PC-3 (cell line): Measurements from ENCODE around the gene RANBP1. TPM values are rescaled to one million over a fixed set of nuclear protein-coding genes. Genes with fewer than 3 reads are reported as not detected.

Experiments
- ATAC-seq: fragments of 200-7000 bp; cut with Tn5 transposase; 2 replicates; pipeline ENCODE4 v1.9.1; 2020; ENCODE audit warnings: mild to moderate bottlenecking, moderate library complexity
- BruUV-seq: library from RNA; stranded (reverse); fragments of 400-500 nt; replicated peaks from 2 replicates; lab custom pipeline; 2021; lab: Mats Ljungman, UMichigan
- CTCF ChIA-PET: fragments of 300-600 bp; sonication (Branson Sonifier 250); formaldehyde crosslinking; loops from one replicate; lab custom pipeline; 2022; ENCODE audit warnings: antibody characterized with exemption; lab: Charles Lee
- POLR2A ChIA-PET: fragments of 300-600 bp; sonication (Branson Sonifier 250); formaldehyde crosslinking; loops from one replicate; lab custom pipeline; 2022; ENCODE audit warnings: antibody characterized with exemption; ENCODE audit not compliant: unreplicated experiment; lab: Charles Lee
- DNase-seq: peaks from one replicate; pipeline ENCODE4 v3.0.0-alpha.2; 2015
- H2AFZ ChIP-seq: fragments of 300-600 bp; sonication (generic); 2 replicates; pipeline ENCODE4 v1.6.0; 2016; ENCODE audit warnings: antibody characterized with exemption, low read length
- H3F3A ChIP-seq: fragments of 300-600 bp; sonication (generic); one replicate; pipeline ENCODE4 v1.6.0; 2017; ENCODE audit warnings: antibody characterized with exemption, low read length, control low read depth, mild to moderate bottlenecking; ENCODE audit not compliant: unreplicated experiment
- H3K27ac ChIP-seq: fragments of 300-600 bp; sonication (generic); 2 replicates; pipeline ENCODE4 v1.5.1; 2016; ENCODE audit warnings: mild to moderate bottlenecking, low read length
- H3K27me3 ChIP-seq: fragments of 300-600 bp; sonication (generic); 2 replicates; pipeline ENCODE4 v1.6.1; 2016; ENCODE audit warnings: low read length, mixed read lengths
- H3K36me3 ChIP-seq: fragments of 300-600 bp; sonication (generic); 2 replicates; pipeline ENCODE4 v1.6.1; 2016; ENCODE audit warnings: low read depth, mixed run types, low read length, mixed read lengths
- H3K4me1 ChIP-seq: fragments of 300-600 bp; sonication (generic); 2 replicates; pipeline ENCODE4 v1.5.1; 2016; ENCODE audit warnings: low read length; ENCODE audit not compliant: insufficient read depth
- H3K4me2 ChIP-seq: fragments of 300-600 bp; sonication (generic); 2 replicates; pipeline ENCODE4 v1.6.0; 2016; ENCODE audit warnings: low read length
- H3K4me3 ChIP-seq: fragments of 300-600 bp; sonication (generic); 2 replicates; pipeline ENCODE4 v1.5.1; 2016; ENCODE audit warnings: mild to moderate bottlenecking, low read length, mixed read lengths
- H3K79me2 ChIP-seq: fragments of 300-600 bp; sonication (generic); 2 replicates; pipeline ENCODE4 v1.6.1; 2017; ENCODE audit warnings: low read length, mixed read lengths
- H3K9ac ChIP-seq: fragments of 300-600 bp; sonication (generic); 2 replicates; pipeline ENCODE4 v1.6.0; 2016; ENCODE audit warnings: mild to moderate bottlenecking, low read length
- H3K9me2 ChIP-seq: fragments of 300-600 bp; sonication (generic); replicated peaks from 2 replicates; pipeline ENCODE4 v1.6.1; 2016; ENCODE audit warnings: mixed run types, low read length, mixed read lengths
- H3K9me3 ChIP-seq: fragments of 300-600 bp; sonication (generic); 2 replicates; pipeline ENCODE4 v1.6.1; 2016; ENCODE audit warnings: low read length, mixed read lengths
- H4K20me1 ChIP-seq: fragments of 300-600 bp; sonication (generic); 2 replicates; pipeline ENCODE4 v1.6.1; 2016; ENCODE audit warnings: low read length, mixed read lengths
- CTCF ChIP-seq: fragments of 300-600 bp; sonication (generic); conservative IDR thresholded peaks from 2 replicates; pipeline ENCODE4 v1.5.1; 2017; ENCODE audit warnings: antibody characterized with exemption, low read depth, mild to moderate bottlenecking, low read length
- EZH2 ChIP-seq: fragments of 300-600 bp; sonication (generic); IDR thresholded peaks from one replicate; pipeline ENCODE4 v1.6.1; 2017; ENCODE audit warnings: antibody characterized with exemption, mild to moderate bottlenecking, low read length; ENCODE audit not compliant: unreplicated experiment
- EZH2phosphoT487 ChIP-seq: fragments of 300-600 bp; sonication (generic); IDR thresholded peaks from 2 replicates; pipeline ENCODE4 v1.6.1; 2018; ENCODE audit warnings: mild to moderate bottlenecking, antibody characterized with exemption, low read length, borderline replicate concordance
- intact Hi-C: fragments of 100-400 bp; cut with micrococcal nuclease; formaldehyde crosslinking; loops from 2 replicates; pipeline ENCODE4 v1.9.0; 2023
- total RNA-seq: library from RNA; depleted of rRNA; stranded (reverse); fragments of >200 nt; gene quantifications from 2 replicates; pipeline ENCODE4 v1.2.3, GENCODE V29; 2014

RANBP1 gene
- total RNA-seq, 1 experiment from 2014 or later: 356 TPM

- H3K79me2 ChIP-seq: peaks cover 40% of the 10 kb centered on the region
- ChIA-PET CTCF (no interaction called here), POLR2A (no interaction called here)
- DNase-seq: peak; percentile 67
- H3K27me3 ChIP-seq: no peaks in the 10 kb centered on the region
- H3K4me1 ChIP-seq: peaks cover 7% of the 10 kb centered on the region; the same call in 1 of the 2 replicates
- TF ChIP-seq EZH2 (no peak), CTCF (no peak), EZH2phosphoT487 (no peak)
- no peaks in the 10 kb centered on the region for H3F3A ChIP-seq
- peak overlapping the region; percentile 84 for H3K4me2 ChIP-seq
- H3K36me3 ChIP-seq: no peaks in the 10 kb centered on the region; the same call in 1 of the 2 replicates
- ATAC-seq: peak; percentile 86
- H3K27ac ChIP-seq: no peak overlapping the region
- no peaks in the 10 kb centered on the region for H4K20me1 ChIP-seq
- peak overlapping the region; percentile 70 for H3K4me3 ChIP-seq
- peak overlapping the region; percentile 59; the same call in 1 of the 2 replicates for H3K9ac ChIP-seq
- H2AFZ ChIP-seq: peak overlapping the region; percentile 79; the same call in 1 of the 2 replicates
- no TSS peak for BruUV-seq
- H3K9me3 ChIP-seq: no peaks in the 10 kb centered on the region
- intact Hi-C loops: no loop called here
- no peaks in the 10 kb centered on the region for H3K9me2 ChIP-seq
Observed at GRCh38 chr22:20130731-20131596, 15.1 kb downstream of the RANBP1 start.

- intact Hi-C loops: no loop called here
- CTCF ChIA-PET: no interaction called here
- BruUV-seq: no TSS peak
Observed at GRCh38 chr22:20131597-20131858, 15.6 kb downstream of the RANBP1 start, which contains the start of gene ZDHHC8. Gene ZDHHC8 (plus strand): TSS chr22:20131804. CDS start chr22:20131948, 144 bp downstream.

More at GRCh38 chr22:20131597-20131858, 15.6 kb downstream of the RANBP1 start, which contains the start of gene ZDHHC8:
- H4K20me1 ChIP-seq: no peaks in the 10 kb centered on the region
- peak within 1 kb of the TSS; percentile 79; the same call in 1 of the 2 replicates for H2AFZ ChIP-seq
- DNase-seq: no peak
- ATAC-seq: peak; percentile 64
- TF ChIP-seq EZH2 (no peak), CTCF (no peak), EZH2phosphoT487 (no peak)
- POLR2A ChIA-PET: no interaction called here
- H3K79me2 ChIP-seq: peaks cover 46% of the 10 kb centered on the region
- no peaks in the 10 kb centered on the region for H3K9me3 ChIP-seq
- H3K9ac ChIP-seq: peak within 1 kb of the TSS; percentile 72
- H3K36me3 ChIP-seq: no peaks in the 10 kb centered on the region
- H3K27me3 ChIP-seq: no peaks in the 10 kb centered on the region
- H3K4me2 ChIP-seq: peak within 1 kb of the TSS; percentile 93
- no peaks in the 10 kb centered on the region for H3K9me2 ChIP-seq
- H3F3A ChIP-seq: no peaks in the 10 kb centered on the region
- peaks cover 7% of the 10 kb centered on the region; the same call in 1 of the 2 replicates for H3K4me1 ChIP-seq
- H3K4me3 ChIP-seq: peak within 1 kb of the TSS; percentile 74
- H3K27ac ChIP-seq: no peak within 1 kb of the TSS
